HCT116 (cell line): ENCODE results near the gene SIGLEC11. TPM values are rescaled to one million over a fixed set of nuclear protein-coding genes. Genes with fewer than 3 reads are reported as not detected.
"Not testable (repeated sequence)": the region's sequence is repeated elsewhere in the genome, so short reads cannot be mapped to it uniquely, and the experiment has no call there.

Experiments used
- ATAC-seq: fragments of 200-7000 bp; cut with Tn5 transposase; 2 replicates; pipeline ENCODE4 v1.9.1; 2020; ENCODE audit warnings: mild to moderate bottlenecking, moderate library complexity
- BruUV-seq: library from RNA; stranded (reverse); fragments of 400-500 nt; replicated peaks from 2 replicates; lab custom pipeline; 2021; lab: Mats Ljungman, UMichigan
- CTCF ChIA-PET: fragments of 300-600 bp; sonication (Branson Sonifier 250); formaldehyde crosslinking; loops from one replicate; lab custom pipeline; 2021; ENCODE audit warnings: antibody characterized with exemption; lab: Charles Lee
- POLR2A ChIA-PET: fragments of 300-600, 350-600 bp; sonication (Branson Sonifier 250); formaldehyde crosslinking; loops from one replicate; lab custom pipeline; 2021; ENCODE audit warnings: antibody characterized with exemption; lab: Charles Lee
- RAD21 ChIA-PET, 2 experiments: fragments of 300-600 bp; sonication (Branson Sonifier 250); formaldehyde crosslinking; loops; one replicate each; lab custom pipeline; 2023; ENCODE audit warnings: low total read pairs in 2 of 2; ENCODE audit not compliant: uncharacterized antibody in 2 of 2, unreplicated experiment in 2 of 2, low non-redundant PET in 1 of 2; lab: Charles Lee
- DNase-seq: peaks from one replicate; pipeline ENCODE4 v3.0.0-alpha.2; 2010; ENCODE audit warnings: low read depth, low spot score
- H2AFZ ChIP-seq: fragments of 200-600 bp; shearing (Covaris generic), sonication (generic); 2 replicates; pipeline ENCODE4 v1.6.1; 2017; ENCODE audit warnings: low read depth, mixed run types, mixed read lengths, antibody characterized with exemption, low read length; ENCODE audit not compliant: poor library complexity, severe bottlenecking
- H3K27ac ChIP-seq: 2 replicates; pipeline ENCODE4 v1.5.1; 2012; ENCODE audit warnings: low read depth, low read length
- H3K27me3 ChIP-seq: fragments of 200-600 bp; sonication (generic); 2 replicates; pipeline ENCODE4 v1.6.1; 2016; ENCODE audit warnings: mixed run types, low read length, mixed read lengths; ENCODE audit not compliant: insufficient read depth
- H3K36me3 ChIP-seq, 2 experiments: fragments of 200-500 bp in 1 of 2; fragments of 200-600 bp in 1 of 2; sonication (Bioruptor generic) in 1 of 2; sonication (generic) in 1 of 2; 2 replicates each; pipeline versions ENCODE4 v1.5.1 to v1.6.1; 2014 to 2016; ENCODE audit warnings: low read length in 2 of 2, inconsistent platforms in 1 of 2, mixed read lengths in 1 of 2, mixed run types in 1 of 2; ENCODE audit not compliant: insufficient read depth in 2 of 2, control insufficient read depth in 1 of 2
- H3K4me1 ChIP-seq, 2 experiments: fragments of 200-600 bp in 1 of 2; sonication (generic) in 1 of 2; 2 replicates each; pipeline versions ENCODE4 v1.5.1 to v1.6.1; 2012 to 2017; ENCODE audit warnings: low read length in 2 of 2, inconsistent platforms in 1 of 2, mild to moderate bottlenecking in 1 of 2, mixed read lengths in 1 of 2, mixed run types in 1 of 2, moderate library complexity in 1 of 2; ENCODE audit not compliant: insufficient read depth in 2 of 2, control insufficient read depth in 1 of 2
- H3K4me2 ChIP-seq: fragments of 200-600 bp; sonication (generic); 2 replicates; pipeline ENCODE4 v1.6.1; 2017; ENCODE audit warnings: mixed run types, low read length, mixed read lengths
- H3K4me3 ChIP-seq, 2 experiments: fragments of 200-600 bp in 1 of 2; sonication (generic) in 1 of 2; replicated peaks in 1 of 2; 2 replicates each; pipeline ENCODE4 v1.5.1; 2011 to 2016; ENCODE audit warnings: low read length in 2 of 2, control low read depth in 1 of 2, low read depth in 1 of 2, mild to moderate bottlenecking in 1 of 2, mixed read lengths in 1 of 2, mixed run types in 1 of 2
- H3K79me2 ChIP-seq: fragments of 200-600 bp; sonication (generic); 2 replicates; pipeline ENCODE4 v1.6.1; 2017; ENCODE audit warnings: mild to moderate bottlenecking, mixed run types, low read length, moderate library complexity, mixed read lengths; ENCODE audit not compliant: insufficient read depth
- H3K9ac ChIP-seq: fragments of 200-600 bp; sonication (generic); 2 replicates; pipeline ENCODE4 v1.6.1; 2016; ENCODE audit warnings: low read length, mixed read lengths
- H3K9me2 ChIP-seq: fragments of 200-600 bp; sonication (generic), shearing (Covaris generic); 2 replicates; pipeline ENCODE4 v1.6.1; 2017; ENCODE audit warnings: mixed run types, mild to moderate bottlenecking, moderate library complexity; ENCODE audit not compliant: insufficient read depth
- H3K9me3 ChIP-seq, 2 experiments: fragments of 200-500 bp in 1 of 2; fragments of 200-600 bp in 1 of 2; sonication (Bioruptor generic) in 1 of 2; sonication (generic) in 1 of 2; 2 replicates each; pipeline ENCODE4 v1.6.1; 2014 to 2017; ENCODE audit warnings: low read length in 2 of 2, mixed read lengths in 2 of 2, inconsistent platforms in 1 of 2, low read depth in 1 of 2, mild to moderate bottlenecking in 1 of 2, mixed run types in 1 of 2, moderate library complexity in 1 of 2; ENCODE audit not compliant: control insufficient read depth in 1 of 2, insufficient read depth in 1 of 2
- H4K20me1 ChIP-seq: fragments of 200-600 bp; sonication (generic), shearing (Covaris generic); 2 replicates; pipeline ENCODE4 v1.6.1; 2017; ENCODE audit warnings: mixed run types, mild to moderate bottlenecking, moderate library complexity; ENCODE audit not compliant: insufficient read depth
- CBX3 ChIP-seq: IDR thresholded peaks from 2 replicates; pipeline ENCODE4 v1.6.1; 2012; ENCODE audit warnings: low read depth
- CTCF ChIP-seq, 3 experiments: fragments of 200-600 bp in 1 of 3; sonication (generic) in 1 of 3; IDR thresholded peaks in 2 of 3; conservative IDR thresholded peaks in 1 of 3; 2 replicates each; pipeline ENCODE4 v1.5.1; 2012 to 2017; ENCODE audit warnings: low read depth in 2 of 3, low read length in 2 of 3, antibody characterized with exemption in 1 of 3, borderline replicate concordance in 1 of 3, control low read depth in 1 of 3, mild to moderate bottlenecking in 1 of 3, mixed read lengths in 1 of 3, mixed run types in 1 of 3, moderate library complexity in 1 of 3; ENCODE audit not compliant: insufficient read depth in 1 of 3
- ELF1 ChIP-seq: IDR thresholded peaks from 2 replicates; pipeline ENCODE4 v1.6.1; 2012; ENCODE audit warnings: low read depth, borderline replicate concordance
- EZH2 ChIP-seq: fragments of 200-600 bp; sonication (generic); IDR thresholded peaks from 2 replicates; pipeline ENCODE4 v1.6.1; 2017; ENCODE audit warnings: antibody characterized with exemption, mixed run types
- JUND ChIP-seq: IDR thresholded peaks from 2 replicates; pipeline ENCODE4 v1.6.1; 2012
- SRF ChIP-seq: IDR thresholded peaks from 2 replicates; pipeline ENCODE4 v1.6.1; 2012; ENCODE audit warnings: low read depth
- ZBTB33 ChIP-seq: IDR thresholded peaks from 2 replicates; pipeline ENCODE4 v1.6.1; 2011; ENCODE audit warnings: mild to moderate bottlenecking, low read length, moderate library complexity; ENCODE audit not compliant: insufficient replicate concordance; ENCODE audit errors: extremely low read depth
- ZFX ChIP-seq: fragments of 450-650 bp; IDR thresholded peaks from 2 replicates; pipeline ENCODE4 v1.6.1; 2017
- ZNF274 ChIP-seq: fragments of 200-500 bp; sonication (Bioruptor generic); IDR thresholded peaks from 2 replicates; pipeline ENCODE4 v1.6.1; 2014; ENCODE audit warnings: mild to moderate bottlenecking, low read depth, low read length, inconsistent platforms
- intact Hi-C: fragments of 100-400 bp; cut with micrococcal nuclease; formaldehyde crosslinking; loops from 2 replicates; pipeline ENCODE4 v1.10.0; 2022
- total RNA-seq: library from RNA; stranded (reverse); gene quantifications from one replicate; pipeline ENCODE4 v1.2.1, GENCODE V29; 2021; ENCODE audit not compliant: unreplicated experiment

SIGLEC11 gene
- total RNA-seq, 1 experiment from 2014 or later: not detected

GRCh38 chr19:49958596-49958995 is 2.4 kb downstream of the SIGLEC11 start:
- POLR2A ChIA-PET: interaction anchor here (0.6 kb wide), 1 partner anchor 51 kb away, joined by 4 read pairs; no protein-coding TSS in a partner anchor
- H2AFZ ChIP-seq, ATAC-seq, H3K9me2 ChIP-seq, H3K9ac ChIP-seq, H3K27me3 ChIP-seq, H3K4me3 ChIP-seq, H3K9me3 ChIP-seq, H3K36me3 ChIP-seq, intact Hi-C loops, H3K79me2 ChIP-seq, DNase-seq, H3K4me1 ChIP-seq, CTCF ChIA-PET, H4K20me1 ChIP-seq, RAD21 ChIA-PET, H3K4me2 ChIP-seq, H3K27ac ChIP-seq, BruUV-seq: not testable (repeated sequence)

GRCh38 chr19:49958144-49958543 is 2.8 kb downstream of the SIGLEC11 start:
- POLR2A ChIA-PET: interaction anchor here (0.6 kb wide), 1 partner anchor 51 kb away, joined by 4 read pairs; no protein-coding TSS in a partner anchor
- RAD21 ChIA-PET, intact Hi-C loops, H3K4me2 ChIP-seq, H3K9me3 ChIP-seq, H4K20me1 ChIP-seq, BruUV-seq, H3K27me3 ChIP-seq, H3K4me1 ChIP-seq, H3K79me2 ChIP-seq, CTCF ChIA-PET, H2AFZ ChIP-seq, H3K9ac ChIP-seq, H3K36me3 ChIP-seq, H3K4me3 ChIP-seq, ATAC-seq, H3K9me2 ChIP-seq, H3K27ac ChIP-seq, DNase-seq: not testable (repeated sequence)

- intact Hi-C loops: no loop called here
- RAD21 ChIA-PET: no interaction called here
- TF ChIP-seq CTCF (IDR thresholded peaks at IDR 0.05 in 2 of 3, conservative IDR thresholded peaks at IDR 0.05 in 1 of 3; ENCODE audit: borderline replicate concordance in 1 of 3, insufficient read depth in 1 of 3, low read depth in 2 of 3, low read length in 2 of 3): no peak
- TF ChIP-seq ELF1: no peak
- no peak for TF ChIP-seq ZNF274
- no peak for TF ChIP-seq CBX3
- TF ChIP-seq ZFX: no peak
- no peak for TF ChIP-seq JUND
- TF ChIP-seq EZH2: no peak
- TF ChIP-seq ZBTB33: no peak
- TF ChIP-seq SRF: no peak
Measured at GRCh38 chr19:49957262-49957915, 3.6 kb downstream of the SIGLEC11 start.

More at GRCh38 chr19:49957262-49957915, 3.6 kb downstream of the SIGLEC11 start:
- Histone ChIP-seq H3K9ac (no peak overlapping the region), H3K27me3 (no peaks in the 10 kb centered on the region), H3K4me2 (no peak overlapping the region), H4K20me1 (no peaks in the 10 kb centered on the region), H3K36me3 (no peaks in the 10 kb centered on the region), H3K4me1 (0 out of 4 replicates have a peak, but pooled peaks cover 0 to 7% of the 10 kb centered on the region in 2 experiments), H2AFZ (no peak overlapping the region), H3K79me2 (no peaks in the 10 kb centered on the region), H3K4me3 (no peak overlapping the region), H3K9me2 (no peaks in the 10 kb centered on the region), H3K9me3 (no peaks in the 10 kb centered on the region), H3K27ac (no peak overlapping the region)
- POLR2A ChIA-PET: no interaction called here
- CTCF ChIA-PET: no interaction called here
- ATAC-seq (no peak), DNase-seq (no peak)
- no TSS peak for BruUV-seq
